Adrenal gland (tissue), 5 donors: Measurements from ENCODE around the gene FMN1.

Source experiments
- CTCF ChIP-seq, 6 experiments: fragments of 450-650 bp in 4 of 6; fragments of 200-600 bp in 2 of 6; sonication (generic) in 1 of 6; IDR thresholded peaks; 1 replicate in 5 of 6; 2 replicates in 1 of 6; pipeline versions ENCODE4 v1.5.1 to v1.8.0; 2016 to 2021; ENCODE audit warnings: antibody characterized with exemption in 6 of 6, mild to moderate bottlenecking in 2 of 6, moderate library complexity in 1 of 6
- POLR2A ChIP-seq, 2 donors: fragments of 450-650 bp; IDR thresholded peaks; one replicate each; pipeline ENCODE4 v1.6.1; 2017; ENCODE audit warnings: antibody characterized with exemption in 2 of 2, mild to moderate bottlenecking in 2 of 2, moderate library complexity in 1 of 2
- donor health status: DM: no; HTN: no; CAD: no.

GRCh38 chr15:33096134-33096533, 98.4 kb downstream of the FMN1 start:
- TF ChIP-seq POLR2A (IDR thresholded peaks at IDR 0.05) (no peak), CTCF (IDR thresholded peaks at IDR 0.05) (no peak)
